SU-DHL-6 (cell line): ENCODE results near the gene PDGFB.

Source experiments
- EZH2phosphoT487 ChIP-seq: fragments of 200-600 bp; sonication (generic), shearing (Covaris generic); conservative IDR thresholded peaks from 2 replicates; pipeline ENCODE4 v1.6.1; 2018; ENCODE audit warnings: mild to moderate bottlenecking, antibody characterized with exemption, low read length, moderate library complexity, mixed read lengths
- TF ChIP-seq, protein P1 (sequence below): fragments of 200-600 bp; sonication (generic); IDR thresholded peaks from one replicate; pipeline ENCODE4 v1.5.1; 2017; ENCODE audit warnings: antibody characterized with exemption, mild to moderate bottlenecking, low read length, moderate library complexity; ENCODE audit not compliant: insufficient read depth, poor library complexity, severe bottlenecking

- TF ChIP-seq, protein P1, sequence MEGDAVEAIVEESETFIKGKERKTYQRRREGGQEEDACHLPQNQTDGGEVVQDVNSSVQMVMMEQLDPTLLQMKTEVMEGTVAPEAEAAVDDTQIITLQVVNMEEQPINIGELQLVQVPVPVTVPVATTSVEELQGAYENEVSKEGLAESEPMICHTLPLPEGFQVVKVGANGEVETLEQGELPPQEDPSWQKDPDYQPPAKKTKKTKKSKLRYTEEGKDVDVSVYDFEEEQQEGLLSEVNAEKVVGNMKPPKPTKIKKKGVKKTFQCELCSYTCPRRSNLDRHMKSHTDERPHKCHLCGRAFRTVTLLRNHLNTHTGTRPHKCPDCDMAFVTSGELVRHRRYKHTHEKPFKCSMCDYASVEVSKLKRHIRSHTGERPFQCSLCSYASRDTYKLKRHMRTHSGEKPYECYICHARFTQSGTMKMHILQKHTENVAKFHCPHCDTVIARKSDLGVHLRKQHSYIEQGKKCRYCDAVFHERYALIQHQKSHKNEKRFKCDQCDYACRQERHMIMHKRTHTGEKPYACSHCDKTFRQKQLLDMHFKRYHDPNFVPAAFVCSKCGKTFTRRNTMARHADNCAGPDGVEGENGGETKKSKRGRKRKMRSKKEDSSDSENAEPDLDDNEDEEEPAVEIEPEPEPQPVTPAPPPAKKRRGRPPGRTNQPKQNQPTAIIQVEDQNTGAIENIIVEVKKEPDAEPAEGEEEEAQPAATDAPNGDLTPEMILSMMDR = no peak
- no peak for TF ChIP-seq EZH2phosphoT487
Observed at GRCh38 chr22:39270792-39271191, 26.0 kb upstream of the PDGFB start.
